NCI-H748 (cell line): ENCODE data around the gene CAMTA1.

ENCODE experiments used
- DNase-seq: peaks from one replicate; lab custom pipeline; 2025; ENCODE audit not compliant: unreplicated experiment; lab: John Stamatoyannopoulos, UW

CAMTA1 gene

DNA sequence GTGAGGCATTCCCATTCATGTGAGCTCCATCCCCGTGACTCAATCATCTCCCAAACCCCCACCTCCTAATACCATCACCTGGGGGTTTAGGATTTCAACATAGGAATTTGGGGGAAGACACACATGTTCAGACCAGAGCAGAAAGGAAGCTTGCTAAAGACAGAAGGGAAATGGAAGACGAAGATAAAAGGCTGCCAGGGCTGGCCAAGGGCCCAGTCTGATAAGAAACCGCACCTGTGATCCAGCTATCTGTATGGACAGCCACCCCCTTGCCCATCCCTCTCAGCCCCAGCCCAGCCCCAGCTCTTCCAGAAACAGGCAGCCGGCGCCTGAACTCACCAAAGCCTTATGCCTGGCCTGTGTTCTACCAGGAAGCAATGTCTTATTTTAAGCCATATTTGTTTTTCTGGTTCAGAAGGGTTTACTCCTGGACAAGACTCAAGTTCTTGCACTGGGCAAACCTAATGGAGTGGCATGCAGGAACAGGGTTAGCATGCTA, 787.4 kb downstream of the CAMTA1 start:
- no peak for DNase-seq

DNA sequence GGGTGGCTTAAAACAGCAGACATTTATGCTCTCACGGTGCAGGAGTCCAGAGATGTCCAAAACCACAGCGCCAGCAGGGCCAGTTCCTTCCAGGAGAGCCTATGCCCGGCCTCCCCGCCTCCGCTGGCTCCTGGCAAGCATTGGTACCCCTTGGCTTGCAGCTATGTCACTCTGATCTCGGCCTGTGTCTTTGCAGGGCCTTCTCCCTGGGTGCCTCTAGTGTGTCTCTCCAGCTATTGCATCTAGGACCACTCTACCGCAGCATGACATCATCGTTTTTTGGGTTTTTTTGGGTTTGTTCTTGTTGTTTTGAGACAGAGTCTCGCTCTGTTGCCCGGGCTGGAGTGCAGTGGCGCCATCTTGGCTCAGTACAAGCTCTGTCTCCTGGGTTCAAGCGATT, 788.2 kb downstream of the CAMTA1 start:
- no peak for DNase-seq

GRCh38 chr1:7574121-7575040, 789.1 kb downstream of the CAMTA1 start:
- no peak for DNase-seq

GRCh38 chr1:7575041-7575400, 789.8 kb downstream of the CAMTA1 start:
- no peak for DNase-seq

DNA sequence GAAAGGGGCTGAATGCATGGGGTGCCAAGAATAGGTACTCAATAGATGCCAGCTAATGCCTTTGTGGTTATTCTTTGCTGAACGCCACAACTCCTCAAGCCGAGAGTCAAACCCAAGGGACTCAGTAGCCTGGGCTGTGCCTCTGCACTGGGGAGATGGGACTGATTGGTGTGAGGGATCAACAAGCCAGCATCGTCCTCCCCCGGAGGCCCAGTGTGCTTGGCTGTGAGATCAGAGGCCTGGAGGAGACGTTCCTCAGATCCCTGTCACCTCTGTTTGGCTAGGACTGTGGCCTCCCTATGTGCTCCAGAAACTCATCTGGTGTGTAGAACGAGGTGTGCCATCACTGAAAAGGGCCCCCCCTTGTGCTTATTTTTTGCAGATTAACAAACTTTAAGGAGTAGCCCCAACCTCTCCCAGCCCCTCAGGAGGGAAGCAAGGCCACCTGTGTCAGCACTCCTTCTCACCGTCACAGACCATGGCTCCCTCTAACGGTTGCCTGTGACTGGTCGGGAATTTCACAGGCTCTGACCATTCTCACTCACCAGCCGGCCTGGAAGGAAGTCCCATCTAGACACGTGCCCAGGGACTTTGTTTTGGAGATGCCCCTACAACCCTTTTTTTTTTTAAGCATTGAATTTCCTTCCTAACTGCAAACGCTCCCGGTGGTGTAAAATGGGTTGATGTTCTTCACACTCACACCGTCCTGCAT, 791.8 kb downstream of the CAMTA1 start:
- DNase-seq = no peak

DNA sequence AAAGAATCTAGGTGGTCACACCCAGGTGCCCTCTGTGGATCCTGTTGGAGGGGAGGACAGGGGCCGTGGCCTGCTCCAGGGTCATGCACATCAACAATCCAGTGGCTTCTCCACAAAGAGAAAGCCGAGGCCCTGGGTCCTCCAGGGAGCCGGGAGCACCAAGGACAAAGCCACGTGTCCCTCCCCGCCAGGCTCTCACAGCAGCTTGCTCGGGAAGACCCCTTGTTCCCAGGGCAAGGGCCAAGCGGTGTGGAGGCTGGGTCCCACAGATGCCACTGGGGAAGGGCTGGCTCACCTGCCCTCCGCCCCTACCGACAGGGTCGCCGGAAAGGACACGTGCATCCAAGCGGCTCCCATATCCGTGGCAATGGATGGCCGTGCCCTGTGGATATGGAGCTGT, 793.0 kb downstream of the CAMTA1 start:
- DNase-seq = no peak

DNA sequence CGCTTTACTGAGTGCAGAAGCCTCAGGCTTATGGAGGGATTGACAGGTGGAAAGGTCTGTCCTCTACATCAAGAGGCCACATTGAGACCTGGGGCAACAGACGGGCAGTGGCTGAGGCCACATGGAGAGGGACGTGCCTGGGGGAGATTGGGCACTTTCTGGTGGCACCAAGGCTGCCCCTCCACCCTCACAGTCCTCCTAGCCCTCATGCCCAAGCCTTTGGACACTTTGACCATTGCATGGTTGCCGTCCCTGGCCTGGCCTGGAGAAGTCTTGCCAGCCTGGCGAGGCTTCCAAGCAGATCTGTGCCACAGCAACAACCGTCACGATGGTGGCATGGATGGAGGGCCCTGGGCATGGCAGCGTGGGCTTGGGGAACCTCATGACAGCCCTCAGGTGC, 793.8 kb downstream of the CAMTA1 start:
- no peak for DNase-seq

- no peak for DNase-seq
These were observed 794.9 kb downstream of the CAMTA1 start for GRCh38 chr1:7579831-7580804.

- DNase-seq = peak; percentile 50
These were observed 795.9 kb downstream of the CAMTA1 start for GRCh38 chr1:7580923-7581753.

- no peak for DNase-seq
These were observed 796.7 kb downstream of the CAMTA1 start for GRCh38 chr1:7581754-7582459.

GRCh38 chr1:7582460-7582972, 797.3 kb downstream of the CAMTA1 start:
- no peak for DNase-seq

GRCh38 chr1:7583291-7584096, 798.2 kb downstream of the CAMTA1 start:
- no peak for DNase-seq

GRCh38 chr1:7584157-7584556, 798.9 kb downstream of the CAMTA1 start:
- no peak for DNase-seq

GRCh38 chr1:7584643-7585042, 799.4 kb downstream of the CAMTA1 start:
- no peak for DNase-seq

DNA sequence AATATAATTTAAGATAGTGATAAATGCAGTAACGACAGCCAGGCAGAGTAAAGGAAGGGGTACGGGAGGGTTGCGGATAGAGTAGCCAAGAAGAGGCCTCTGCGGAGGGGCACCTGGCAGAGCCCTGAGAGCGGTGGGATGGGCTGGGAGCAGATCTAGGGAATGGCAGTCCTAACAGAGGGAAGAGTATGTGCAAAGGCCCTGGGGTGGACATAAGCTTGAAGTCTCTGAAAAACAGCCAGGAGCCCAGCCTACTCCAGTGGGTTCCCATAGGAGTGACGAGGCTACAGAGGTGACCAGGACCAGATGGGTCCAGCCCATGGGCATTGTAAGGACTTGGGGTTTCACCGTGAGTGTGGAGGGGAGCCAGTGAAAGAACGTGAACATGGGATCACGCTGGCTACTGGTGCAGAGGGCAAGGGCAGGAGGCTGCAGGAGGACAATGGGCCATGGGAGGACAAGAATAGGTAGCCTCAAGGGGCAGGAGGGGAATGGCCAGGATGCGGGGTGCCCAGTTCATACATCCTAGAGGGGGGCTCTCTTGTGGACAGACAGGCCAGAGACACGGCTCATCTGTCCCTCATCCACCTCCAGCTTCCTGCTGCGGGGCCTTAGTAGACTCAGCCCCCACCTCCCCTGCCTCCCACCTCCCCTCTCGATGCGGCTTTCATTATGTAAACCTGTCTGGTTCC, 800.1 kb downstream of the CAMTA1 start:
- no peak for DNase-seq

DNA sequence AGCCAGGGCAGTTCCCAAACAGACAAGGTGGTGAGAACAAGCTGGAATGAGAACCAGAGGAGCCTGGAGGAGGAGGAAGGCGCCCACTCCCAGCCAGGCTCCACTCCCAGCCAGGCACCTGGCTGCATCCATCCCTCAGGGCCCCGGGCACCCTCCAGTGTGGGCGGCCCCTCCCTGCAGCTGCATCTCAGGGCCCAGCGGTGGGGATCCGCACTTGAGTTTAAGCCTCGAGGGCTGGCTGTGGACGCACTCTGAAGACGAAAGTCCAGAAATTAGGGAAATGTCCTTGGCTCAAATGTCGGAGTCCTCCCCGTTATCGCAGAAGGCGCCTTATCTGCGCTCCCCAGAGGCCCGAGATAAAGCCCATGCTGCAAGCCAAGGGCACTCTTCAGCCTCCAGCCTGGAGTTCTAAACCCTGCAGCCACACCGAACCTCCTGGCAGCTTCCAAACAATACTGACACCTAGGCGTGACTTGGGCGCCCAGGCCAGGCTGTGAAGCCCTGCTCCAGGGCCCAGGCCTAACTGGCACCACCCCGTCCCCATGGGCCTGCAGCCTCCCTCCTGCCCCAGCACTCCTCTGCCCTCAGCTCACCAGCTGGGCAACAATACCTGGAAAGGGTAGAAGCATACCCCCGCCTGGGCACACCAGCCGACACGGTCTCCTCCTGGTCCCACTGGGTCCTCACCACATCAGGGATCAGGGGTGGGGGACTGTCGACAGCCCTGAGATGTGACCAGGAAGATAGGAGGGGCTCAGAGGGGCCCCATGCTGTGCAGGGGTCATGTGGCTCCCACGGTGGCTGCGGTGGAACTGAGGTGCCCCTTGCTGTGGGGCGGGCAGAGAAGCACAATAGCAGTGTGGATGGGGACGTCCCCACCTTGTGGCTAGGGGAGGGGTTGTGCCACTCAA, 801.0 kb downstream of the CAMTA1 start:
- DNase-seq = no peak
